HL-60 (cell line): Measurements from ENCODE around the gene STRIT1.

Experiments
- DNase-seq, 2 experiments: peaks; one replicate each; pipeline ENCODE4 v3.0.0-alpha.2; 2010 to 2020; ENCODE audit warnings: low read depth in 1 of 2, low spot score in 1 of 2
- H3K27ac ChIP-seq: fragments of 250-450 bp; sonication (Bioruptor Pico); replicated peaks from 2 replicates; pipeline ENCODE4 v1.5.1; 2020; ENCODE audit warnings: mild to moderate bottlenecking, moderate library complexity
- H3K27me3 ChIP-seq: fragments of 250-450 bp; sonication (Bioruptor Pico); 2 replicates; pipeline ENCODE4 v1.5.1; 2021; ENCODE audit warnings: mild to moderate bottlenecking, moderate library complexity; ENCODE audit not compliant: insufficient read depth, poor library complexity, severe bottlenecking
- H3K4me3 ChIP-seq: replicated peaks from 2 replicates; pipeline ENCODE4 v1.5.1; 2011; ENCODE audit warnings: mild to moderate bottlenecking, control low read depth, low read length; ENCODE audit not compliant: insufficient read depth
- CTCF ChIP-seq: IDR thresholded peaks from one replicate; pipeline ENCODE4 v1.5.1; 2011; ENCODE audit warnings: low read length, control low read depth, inconsistent platforms; ENCODE audit not compliant: insufficient read depth
- GABPA ChIP-seq: IDR thresholded peaks from 2 replicates; pipeline ENCODE4 v1.6.1; 2012; ENCODE audit warnings: low read depth
- POLR2AphosphoS5 ChIP-seq: IDR thresholded peaks from 2 replicates; pipeline ENCODE4 v1.6.1; 2012; ENCODE audit warnings: low read depth
- SPI1 ChIP-seq: IDR thresholded peaks from 2 replicates; pipeline ENCODE4 v1.6.1; 2012; ENCODE audit warnings: low read depth, mild to moderate bottlenecking, borderline replicate concordance
- TF ChIP-seq, protein P1 (sequence below): IDR thresholded peaks from 2 replicates; pipeline ENCODE4 v1.6.1; 2012; ENCODE audit warnings: low read depth; ENCODE audit not compliant: insufficient replicate concordance

Gene STRIT1

DNA sequence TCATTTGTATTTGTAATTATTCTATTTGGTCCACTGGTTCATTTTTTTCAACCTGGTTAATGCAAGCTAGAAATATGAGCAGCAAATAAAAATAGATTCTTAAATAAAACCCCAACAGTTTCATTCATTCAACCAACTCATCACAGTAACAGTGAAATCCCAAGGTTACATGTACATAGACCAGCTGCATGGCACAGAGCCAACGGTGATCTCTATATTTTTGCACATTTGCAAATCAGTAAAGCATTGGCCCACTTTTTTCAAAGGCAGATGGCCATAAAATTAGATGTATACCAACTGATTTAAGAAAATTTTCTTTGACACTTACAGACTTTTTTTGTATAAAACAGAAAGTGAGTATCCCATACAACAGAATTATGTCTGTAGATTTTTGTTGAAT, 49.3 kb downstream of the STRIT1 start:
- H3K4me3 ChIP-seq: no peak overlapping the region
- H3K27ac ChIP-seq: no peak overlapping the region
- no peaks in the 10 kb centered on the region for H3K27me3 ChIP-seq
- TF ChIP-seq SPI1 (no peak), POLR2AphosphoS5 (no peak)
- DNase-seq: no peak

GRCh38 chr3:155243512-155243921, 50.0 kb downstream of the STRIT1 start:
- Histone ChIP-seq H3K27me3 (no peaks in the 10 kb centered on the region), H3K27ac (no peak overlapping the region), H3K4me3 (no peak overlapping the region)
- TF ChIP-seq GABPA (no peak), SPI1 (no peak), POLR2AphosphoS5 (no peak), CTCF (no peak)
- TF ChIP-seq, protein P1, sequence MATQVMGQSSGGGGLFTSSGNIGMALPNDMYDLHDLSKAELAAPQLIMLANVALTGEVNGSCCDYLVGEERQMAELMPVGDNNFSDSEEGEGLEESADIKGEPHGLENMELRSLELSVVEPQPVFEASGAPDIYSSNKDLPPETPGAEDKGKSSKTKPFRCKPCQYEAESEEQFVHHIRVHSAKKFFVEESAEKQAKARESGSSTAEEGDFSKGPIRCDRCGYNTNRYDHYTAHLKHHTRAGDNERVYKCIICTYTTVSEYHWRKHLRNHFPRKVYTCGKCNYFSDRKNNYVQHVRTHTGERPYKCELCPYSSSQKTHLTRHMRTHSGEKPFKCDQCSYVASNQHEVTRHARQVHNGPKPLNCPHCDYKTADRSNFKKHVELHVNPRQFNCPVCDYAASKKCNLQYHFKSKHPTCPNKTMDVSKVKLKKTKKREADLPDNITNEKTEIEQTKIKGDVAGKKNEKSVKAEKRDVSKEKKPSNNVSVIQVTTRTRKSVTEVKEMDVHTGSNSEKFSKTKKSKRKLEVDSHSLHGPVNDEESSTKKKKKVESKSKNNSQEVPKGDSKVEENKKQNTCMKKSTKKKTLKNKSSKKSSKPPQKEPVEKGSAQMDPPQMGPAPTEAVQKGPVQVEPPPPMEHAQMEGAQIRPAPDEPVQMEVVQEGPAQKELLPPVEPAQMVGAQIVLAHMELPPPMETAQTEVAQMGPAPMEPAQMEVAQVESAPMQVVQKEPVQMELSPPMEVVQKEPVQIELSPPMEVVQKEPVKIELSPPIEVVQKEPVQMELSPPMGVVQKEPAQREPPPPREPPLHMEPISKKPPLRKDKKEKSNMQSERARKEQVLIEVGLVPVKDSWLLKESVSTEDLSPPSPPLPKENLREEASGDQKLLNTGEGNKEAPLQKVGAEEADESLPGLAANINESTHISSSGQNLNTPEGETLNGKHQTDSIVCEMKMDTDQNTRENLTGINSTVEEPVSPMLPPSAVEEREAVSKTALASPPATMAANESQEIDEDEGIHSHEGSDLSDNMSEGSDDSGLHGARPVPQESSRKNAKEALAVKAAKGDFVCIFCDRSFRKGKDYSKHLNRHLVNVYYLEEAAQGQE: no peak
- no peak for DNase-seq

DNA sequence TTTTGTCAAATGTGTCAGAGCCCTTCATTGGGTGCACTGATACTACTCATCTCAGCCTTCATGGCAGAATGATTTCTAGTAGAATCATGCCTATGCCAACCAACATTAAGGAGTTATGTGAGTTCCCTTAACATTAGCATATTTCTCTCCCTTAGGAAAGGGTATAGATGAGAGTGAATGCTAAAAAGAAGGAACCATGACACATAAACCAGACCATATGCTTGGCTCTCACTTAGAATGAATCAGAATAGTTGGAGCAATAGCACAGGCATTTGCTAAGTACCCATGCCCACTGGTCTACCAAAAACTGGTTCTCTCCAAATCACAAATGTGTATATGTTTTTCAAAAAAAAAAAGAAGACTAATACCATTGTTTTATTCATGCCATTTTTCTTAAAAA, 51.1 kb downstream of the STRIT1 start:
- DNase-seq: no peak
- no peak for TF ChIP-seq GABPA
- TF ChIP-seq POLR2AphosphoS5: no peak
- no peak for TF ChIP-seq CTCF
- TF ChIP-seq, protein P1: no peak
- TF ChIP-seq SPI1: no peak
- no peaks in the 10 kb centered on the region for H3K27me3 ChIP-seq

DNA sequence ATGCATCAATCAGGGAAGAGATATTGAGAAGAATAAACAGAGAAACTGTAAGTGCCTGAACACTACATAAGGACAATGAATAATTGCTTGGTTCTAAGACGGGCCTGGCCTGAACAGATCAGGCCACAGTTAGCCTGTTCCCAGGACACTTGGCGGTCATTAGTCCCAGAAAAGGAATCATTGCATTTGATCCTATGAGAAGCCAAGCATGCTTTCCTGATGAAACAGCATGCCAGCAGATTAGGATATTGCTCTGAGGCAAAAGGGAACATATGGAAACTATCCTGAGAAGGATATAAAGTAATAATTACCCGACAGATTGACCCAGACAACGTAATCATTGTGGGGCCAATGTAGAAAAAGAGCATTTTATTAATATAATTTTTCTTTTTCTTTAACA, 51.9 kb downstream of the STRIT1 start:
- DNase-seq: no peak
- no peak for TF ChIP-seq CTCF
- TF ChIP-seq POLR2AphosphoS5: no peak
- TF ChIP-seq SPI1: no peak
- TF ChIP-seq GABPA: no peak
- TF ChIP-seq, protein P1: no peak
- Histone ChIP-seq H3K27ac (no peak overlapping the region), H3K4me3 (no peak overlapping the region), H3K27me3 (no peaks in the 10 kb centered on the region)

More for the DNA sequence above, 51.1 kb downstream of the STRIT1 start:
- Histone ChIP-seq H3K27ac (no peak overlapping the region), H3K4me3 (no peak overlapping the region)
